Type B pancreatic cell (in vitro differentiated cells): ENCODE results near the gene PIEZO2. TPM values are rescaled to one million over a fixed set of nuclear protein-coding genes. Genes with fewer than 3 reads are reported as not detected.

Experiments
- DNase-seq: peaks from one replicate; pipeline ENCODE4 v3.0.0; 2021; ENCODE audit warnings: mixed read lengths; ENCODE audit not compliant: unreplicated experiment; ENCODE audit errors: extremely low spot score
- H3K27ac Mint-ChIP-seq: 2 replicates; pipeline ENCODE4 v1.8.0; 2021; ENCODE audit warnings: mild to moderate bottlenecking, mixed read lengths
- H3K27me3 Mint-ChIP-seq: 2 replicates; pipeline ENCODE4 v1.8.0; 2021; ENCODE audit warnings: mixed read lengths
- H3K36me3 Mint-ChIP-seq: 2 replicates; pipeline ENCODE4 v1.8.0; 2021; ENCODE audit warnings: mixed read lengths
- H3K4me1 Mint-ChIP-seq: one replicate; pipeline ENCODE4 v1.8.0; 2021; ENCODE audit warnings: mixed read lengths; ENCODE audit not compliant: unreplicated experiment
- H3K4me3 Mint-ChIP-seq: 2 replicates; pipeline ENCODE4 v1.8.0; 2021; ENCODE audit warnings: mild to moderate bottlenecking, mixed read lengths
- H3K9me3 Mint-ChIP-seq: 2 replicates; pipeline ENCODE4 v1.8.0; 2021; ENCODE audit warnings: mixed read lengths
- total RNA-seq: library from RNA; stranded (reverse); gene quantifications from 2 replicates; pipeline ENCODE4 v1.2.1, GENCODE V29; 2021; ENCODE audit warnings: low replicate concordance
- TF ChIP-seq, protein P1 (sequence below): fragments of 200-600 bp; sonication (generic); conservative IDR thresholded peaks from 2 replicates; pipeline ENCODE4 v1.5.0; 2021; ENCODE audit warnings: antibody characterized with exemption, mild to moderate bottlenecking

Gene PIEZO2
- total RNA-seq, 1 donor from 2014 or later, result 38.8 TPM

DNA sequence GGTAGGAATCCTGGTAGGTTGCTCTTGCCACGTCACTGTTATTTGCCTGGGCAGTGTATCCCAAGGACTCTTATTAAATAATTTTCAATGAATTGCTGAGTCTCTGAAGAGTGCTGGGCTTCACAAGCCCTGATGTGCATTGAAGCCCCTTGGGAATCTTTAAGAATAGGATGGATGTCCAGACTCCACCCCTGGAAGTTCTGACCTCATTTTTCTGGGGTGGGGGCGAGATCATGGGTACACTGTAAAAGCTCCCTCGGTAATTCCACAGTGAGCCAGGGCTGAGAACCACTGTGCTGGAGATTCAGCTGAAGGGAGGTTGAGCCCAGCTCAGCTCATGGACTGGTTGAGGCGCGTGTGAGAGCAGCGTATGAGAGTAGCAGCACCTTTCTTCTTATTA is 140.2 kb downstream of the PIEZO2 start:
- peaks cover 24% of the 10 kb centered on the region for H3K4me1 Mint-ChIP-seq
- H3K4me3 Mint-ChIP-seq, result no peak overlapping the region
- no peaks in the 10 kb centered on the region for H3K36me3 Mint-ChIP-seq
- TF ChIP-seq, protein P1, sequence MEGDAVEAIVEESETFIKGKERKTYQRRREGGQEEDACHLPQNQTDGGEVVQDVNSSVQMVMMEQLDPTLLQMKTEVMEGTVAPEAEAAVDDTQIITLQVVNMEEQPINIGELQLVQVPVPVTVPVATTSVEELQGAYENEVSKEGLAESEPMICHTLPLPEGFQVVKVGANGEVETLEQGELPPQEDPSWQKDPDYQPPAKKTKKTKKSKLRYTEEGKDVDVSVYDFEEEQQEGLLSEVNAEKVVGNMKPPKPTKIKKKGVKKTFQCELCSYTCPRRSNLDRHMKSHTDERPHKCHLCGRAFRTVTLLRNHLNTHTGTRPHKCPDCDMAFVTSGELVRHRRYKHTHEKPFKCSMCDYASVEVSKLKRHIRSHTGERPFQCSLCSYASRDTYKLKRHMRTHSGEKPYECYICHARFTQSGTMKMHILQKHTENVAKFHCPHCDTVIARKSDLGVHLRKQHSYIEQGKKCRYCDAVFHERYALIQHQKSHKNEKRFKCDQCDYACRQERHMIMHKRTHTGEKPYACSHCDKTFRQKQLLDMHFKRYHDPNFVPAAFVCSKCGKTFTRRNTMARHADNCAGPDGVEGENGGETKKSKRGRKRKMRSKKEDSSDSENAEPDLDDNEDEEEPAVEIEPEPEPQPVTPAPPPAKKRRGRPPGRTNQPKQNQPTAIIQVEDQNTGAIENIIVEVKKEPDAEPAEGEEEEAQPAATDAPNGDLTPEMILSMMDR, result no peak
- H3K9me3 Mint-ChIP-seq, result peaks cover 10% of the 10 kb centered on the region
- no peak for DNase-seq
- H3K27ac Mint-ChIP-seq, result no peak overlapping the region
- H3K27me3 Mint-ChIP-seq, result no peaks in the 10 kb centered on the region

DNA sequence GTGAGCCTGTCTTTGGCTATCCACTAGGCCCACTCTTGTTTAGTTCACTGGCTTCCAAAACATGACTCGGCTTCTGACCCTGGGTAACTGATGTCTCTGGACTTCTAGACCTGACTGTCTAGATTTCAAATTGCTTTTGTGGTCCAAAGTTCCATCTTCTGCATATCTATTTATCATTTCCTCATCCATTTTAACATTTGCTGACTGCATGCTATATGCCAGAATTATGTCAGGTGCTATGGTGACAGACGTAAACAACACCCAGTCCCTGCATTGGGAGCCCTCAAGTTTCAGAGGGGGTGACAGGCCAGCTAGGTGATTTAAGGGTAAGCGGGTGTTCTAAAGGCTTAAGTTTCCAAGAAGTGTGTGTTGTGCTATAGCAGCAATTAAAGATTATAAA is 140.9 kb downstream of the PIEZO2 start:
- H3K4me3 Mint-ChIP-seq, result no peak overlapping the region
- no peak for DNase-seq
- no peaks in the 10 kb centered on the region for H3K27me3 Mint-ChIP-seq
- peaks cover 13% of the 10 kb centered on the region for H3K9me3 Mint-ChIP-seq
- no peaks in the 10 kb centered on the region for H3K36me3 Mint-ChIP-seq
- H3K4me1 Mint-ChIP-seq, result peaks cover 24% of the 10 kb centered on the region
- no peak overlapping the region for H3K27ac Mint-ChIP-seq
- TF ChIP-seq, protein P1, result no peak

DNA sequence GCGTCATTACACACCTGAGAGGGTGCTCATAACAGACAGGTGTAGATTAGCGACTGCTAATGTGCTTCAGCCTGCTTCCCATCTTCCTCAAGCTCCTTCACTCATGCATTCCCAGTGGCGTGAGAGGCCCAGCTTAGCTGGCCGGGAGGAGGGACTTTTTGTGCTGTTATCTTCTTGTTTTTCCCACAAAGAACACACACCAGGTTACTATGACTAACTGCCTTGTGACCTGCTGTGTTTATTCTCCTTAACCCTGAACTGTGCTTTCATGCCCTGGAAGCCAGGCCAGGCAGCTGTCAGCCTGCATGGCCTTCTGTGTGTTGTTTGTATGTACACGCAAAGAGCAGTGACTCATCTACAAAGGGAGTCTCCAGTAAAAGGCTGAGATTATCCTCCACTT is 143.8 kb downstream of the PIEZO2 start:
- Mint-ChIP-seq H3K4me3 (no peak overlapping the region), H3K4me1 (peaks cover 24% of the 10 kb centered on the region), H3K36me3 (no peaks in the 10 kb centered on the region), H3K27me3 (no peaks in the 10 kb centered on the region), H3K27ac (peak overlapping the region; percentile 61), H3K9me3 (peaks cover 13% of the 10 kb centered on the region)
- DNase-seq, result no peak
- TF ChIP-seq, protein P1, result no peak

- TF ChIP-seq, protein P1, result no peak
- Mint-ChIP-seq H3K4me3 (no peak overlapping the region), H3K27me3 (no peaks in the 10 kb centered on the region), H3K27ac (peak overlapping the region; percentile 80), H3K36me3 (no peaks in the 10 kb centered on the region), H3K9me3 (peaks cover 13% of the 10 kb centered on the region), H3K4me1 (peaks cover 24% of the 10 kb centered on the region)
- no peak for DNase-seq
Observed at GRCh38 chr18:11004951-11005350, 144.4 kb downstream of the PIEZO2 start.

GRCh38 chr18:11004294-11004693 is 145.1 kb downstream of the PIEZO2 start:
- DNase-seq, result no peak
- Mint-ChIP-seq H3K27ac (peak overlapping the region; percentile 80), H3K27me3 (no peaks in the 10 kb centered on the region), H3K9me3 (peaks cover 13% of the 10 kb centered on the region), H3K4me3 (no peak overlapping the region), H3K36me3 (no peaks in the 10 kb centered on the region), H3K4me1 (peaks cover 24% of the 10 kb centered on the region)
- TF ChIP-seq, protein P1, result no peak

- peaks cover 20% of the 10 kb centered on the region for H3K4me1 Mint-ChIP-seq
- H3K27me3 Mint-ChIP-seq, result no peaks in the 10 kb centered on the region
- no peak overlapping the region for H3K27ac Mint-ChIP-seq
- TF ChIP-seq, protein P1, result no peak
- no peaks in the 10 kb centered on the region for H3K36me3 Mint-ChIP-seq
- no peak overlapping the region for H3K4me3 Mint-ChIP-seq
- no peak for DNase-seq
- H3K9me3 Mint-ChIP-seq, result peaks cover 14% of the 10 kb centered on the region
Observed at GRCh38 chr18:11002796-11003195, 146.6 kb downstream of the PIEZO2 start.
